Activated CD4-positive, CD25-positive, alpha-beta regulatory T cell treated with anti-CD3 and anti-CD28 coated beads, Interleukin-2, amount 50 U/mL, for 16 hours (primary cell): ENCODE results near the gene SMG6.

Source experiments
- DNase-seq: peaks from one replicate; pipeline ENCODE4 v3.0.0-alpha.2; 2020; ENCODE audit warnings: low read depth, low spot score

Gene SMG6

GRCh38 chr17:2105663-2106062, 197.9 kb downstream of the SMG6 start:
- DNase-seq = no peak

GRCh38 chr17:2102931-2103809, 200.4 kb downstream of the SMG6 start:
- DNase-seq = no peak

GRCh38 chr17:2101448-2102257, 201.9 kb downstream of the SMG6 start:
- no peak for DNase-seq

GRCh38 chr17:2095536-2095910, 208.1 kb downstream of the SMG6 start:
- DNase-seq = no peak

GRCh38 chr17:2094891-2095535, 208.6 kb downstream of the SMG6 start:
- DNase-seq = no peak

GRCh38 chr17:2093349-2093748, 210.2 kb downstream of the SMG6 start:
- DNase-seq = no peak

GRCh38 chr17:2092253-2092652, 211.3 kb downstream of the SMG6 start:
- DNase-seq = no peak

- DNase-seq = no peak
These were observed 212.6 kb downstream of the SMG6 start for GRCh38 chr17:2090804-2091534.

GRCh38 chr17:2090210-2090641, 213.4 kb downstream of the SMG6 start:
- DNase-seq = no peak

- no peak for DNase-seq
These were observed 214.6 kb downstream of the SMG6 start for GRCh38 chr17:2089021-2089422.

GRCh38 chr17:2087597-2088211, 215.9 kb downstream of the SMG6 start:
- DNase-seq = no peak

- DNase-seq = no peak
These were observed 217.3 kb downstream of the SMG6 start for GRCh38 chr17:2086306-2086705.

GRCh38 chr17:2085648-2085949, 218.0 kb downstream of the SMG6 start:
- DNase-seq = no peak

GRCh38 chr17:2084766-2085647, 218.6 kb downstream of the SMG6 start:
- DNase-seq = no peak

GRCh38 chr17:2084036-2084765, 219.4 kb downstream of the SMG6 start:
- DNase-seq = no peak

- no peak for DNase-seq
These were observed 220.0 kb downstream of the SMG6 start for GRCh38 chr17:2083613-2084035.

GRCh38 chr17:2082003-2082781, 221.4 kb downstream of the SMG6 start:
- no peak for DNase-seq

GRCh38 chr17:2081564-2081963, 222.0 kb downstream of the SMG6 start:
- no peak for DNase-seq

- no peak for DNase-seq
These were observed 226.5 kb downstream of the SMG6 start for GRCh38 chr17:2077040-2077439.
